HEK293 (cell line): ENCODE measurements around the gene OR9A2.

Experiments used
- CTCF ChIA-PET: fragments of 350-600 bp; formaldehyde crosslinking; extraction: SDS; loops from one replicate; lab custom pipeline; 2021; ENCODE audit warnings: antibody characterized with exemption; lab: Yijun Ruan, JAX
- POLR2A ChIA-PET: fragments of 300-600 bp; formaldehyde crosslinking; extraction: SDS; loops from one replicate; lab custom pipeline; 2020; ENCODE audit warnings: antibody characterized with exemption, inconsistent platforms; lab: Yijun Ruan, JAX
- H3K27ac ChIP-seq: fragments of 200-500 bp; sonication (Bioruptor generic); 2 replicates; pipeline ENCODE4 v1.5.1; 2014; ENCODE audit warnings: low read depth, low read length, control low read depth, inconsistent platforms; ENCODE audit errors: extremely low read depth
- H3K36me3 ChIP-seq, 2 experiments: fragments of 200-500 bp in 1 of 2; sonication (Bioruptor generic) in 1 of 2; 1 replicate in 1 of 2; 2 replicates in 1 of 2; pipeline ENCODE4 v1.5.1; 2014 to 2017; ENCODE audit warnings: inconsistent platforms in 2 of 2, low read length in 2 of 2; ENCODE audit not compliant: control insufficient read depth in 2 of 2, insufficient read depth in 1 of 2
- H3K4me1 ChIP-seq: fragments of 200-500 bp; sonication (Bioruptor generic); 2 replicates; pipeline ENCODE4 v1.5.1; 2014; ENCODE audit warnings: mild to moderate bottlenecking, low read length, inconsistent platforms; ENCODE audit not compliant: control insufficient read depth, insufficient read depth
- H3K4me3 ChIP-seq: 2 replicates; pipeline ENCODE4 v1.5.1; 2011; ENCODE audit warnings: low read depth, mild to moderate bottlenecking, control low read depth, low read length, moderate library complexity
- H3K9me3 ChIP-seq: fragments of 200-500 bp; sonication (Bioruptor generic); 2 replicates; pipeline ENCODE4 v1.5.1; 2014; ENCODE audit warnings: low read depth, low read length, inconsistent platforms; ENCODE audit not compliant: control insufficient read depth, insufficient read depth
- SP2 ChIP-seq: fragments of 450-650 bp; formaldehyde crosslinking; IDR thresholded peaks from 2 replicates; pipeline ENCODE4 v1.5.1; 2016; ENCODE audit warnings: missing biosample characterization, missing genetic modification characterization
- SP7 ChIP-seq: fragments of 450-650 bp; formaldehyde crosslinking; IDR thresholded peaks from 2 replicates; pipeline ENCODE4 v1.5.1; 2016; ENCODE audit warnings: missing biosample characterization, missing genetic modification characterization
- ZBTB49 ChIP-seq: fragments of 450-650 bp; formaldehyde crosslinking; IDR thresholded peaks from 2 replicates; pipeline ENCODE4 v1.5.1; 2016; ENCODE audit warnings: missing biosample characterization, missing genetic modification characterization, low read depth
- ZNF2 ChIP-seq: fragments of 450-650 bp; formaldehyde crosslinking; IDR thresholded peaks from 2 replicates; pipeline ENCODE4 v1.5.1; 2016; ENCODE audit warnings: missing biosample characterization, missing genetic modification characterization
- ZNF266 ChIP-seq: fragments of 450-650 bp; formaldehyde crosslinking; IDR thresholded peaks from 2 replicates; pipeline ENCODE4 v1.5.1; 2016; ENCODE audit warnings: missing biosample characterization, missing genetic modification characterization, low read depth
- ZNF341 ChIP-seq: fragments of 450-650 bp; formaldehyde crosslinking; IDR thresholded peaks from 2 replicates; pipeline ENCODE4; 2016; ENCODE audit warnings: low read depth, missing biosample characterization, missing genetic modification characterization
- ZNF366 ChIP-seq: fragments of 450-650 bp; formaldehyde crosslinking; conservative IDR thresholded peaks from 2 replicates; pipeline ENCODE4 v1.5.1; 2016; ENCODE audit warnings: missing biosample characterization, missing genetic modification characterization
- ZNF404 ChIP-seq: fragments of 450-650 bp; formaldehyde crosslinking; IDR thresholded peaks from 2 replicates; pipeline ENCODE4 v1.5.1; 2017; ENCODE audit warnings: missing biosample characterization, missing genetic modification characterization
- ZNF423 ChIP-seq: fragments of 450-650 bp; formaldehyde crosslinking; IDR thresholded peaks from 2 replicates; pipeline ENCODE4 v1.5.1; 2016; ENCODE audit warnings: missing biosample characterization, missing genetic modification characterization
- ZNF426 ChIP-seq: fragments of 450-650 bp; formaldehyde crosslinking; IDR thresholded peaks from 2 replicates; pipeline ENCODE4 v1.5.1; 2017; ENCODE audit warnings: missing biosample characterization, missing genetic modification characterization, mild to moderate bottlenecking, inconsistent platforms, moderate library complexity
- ZNF544 ChIP-seq: fragments of 450-650 bp; formaldehyde crosslinking; IDR thresholded peaks from 2 replicates; pipeline ENCODE4 v1.5.0; 2017; ENCODE audit warnings: missing biosample characterization, missing genetic modification characterization
- ZNF548 ChIP-seq: fragments of 450-650 bp; formaldehyde crosslinking; IDR thresholded peaks from 2 replicates; pipeline ENCODE4 v1.5.1; 2016; ENCODE audit warnings: missing biosample characterization, missing genetic modification characterization
- ZNF558 ChIP-seq: fragments of 450-650 bp; formaldehyde crosslinking; IDR thresholded peaks from 2 replicates; pipeline ENCODE4 v1.5.1; 2016; ENCODE audit warnings: missing biosample characterization, missing genetic modification characterization
- ZNF600 ChIP-seq: fragments of 450-650 bp; formaldehyde crosslinking; IDR thresholded peaks from 2 replicates; pipeline ENCODE4 v1.5.1; 2016; ENCODE audit warnings: missing biosample characterization, missing genetic modification characterization
- ZNF629 ChIP-seq: fragments of 450-650 bp; formaldehyde crosslinking; IDR thresholded peaks from 2 replicates; pipeline ENCODE4 v1.5.1; 2017; ENCODE audit warnings: missing biosample characterization, missing genetic modification characterization
- ZNF76 ChIP-seq: fragments of 450-650 bp; formaldehyde crosslinking; IDR thresholded peaks from 2 replicates; pipeline ENCODE4; 2016; ENCODE audit warnings: low read depth, missing biosample characterization, missing genetic modification characterization, borderline replicate concordance
- ZNF792 ChIP-seq: fragments of 450-650 bp; formaldehyde crosslinking; IDR thresholded peaks from 2 replicates; pipeline ENCODE4 v1.5.1; 2016; ENCODE audit warnings: missing biosample characterization, missing genetic modification characterization
- ZNF843 ChIP-seq: fragments of 450-650 bp; formaldehyde crosslinking; IDR thresholded peaks from 2 replicates; pipeline ENCODE4 v1.5.1; 2016; ENCODE audit warnings: missing biosample characterization, missing genetic modification characterization
- TF ChIP-seq, protein P1 (sequence below): fragments of 450-650 bp; formaldehyde crosslinking; IDR thresholded peaks from 2 replicates; pipeline ENCODE4 v1.5.1; 2016; ENCODE audit warnings: missing biosample characterization, missing genetic modification characterization
- TF ChIP-seq, protein P2 (sequence below): fragments of 450-650 bp; formaldehyde crosslinking; IDR thresholded peaks from 2 replicates; pipeline ENCODE4 v1.5.1; 2017; ENCODE audit warnings: missing biosample characterization, missing genetic modification characterization
- TF ChIP-seq, protein P3 (sequence below): fragments of 450-650 bp; formaldehyde crosslinking; IDR thresholded peaks from 2 replicates; pipeline ENCODE4 v1.5.0; 2017; ENCODE audit warnings: missing biosample characterization, missing genetic modification characterization, borderline replicate concordance
- TF ChIP-seq, protein P4 (sequence below): fragments of 450-650 bp; IDR thresholded peaks from 2 replicates; pipeline ENCODE4 v1.5.1; 2018; ENCODE audit warnings: missing biosample characterization, mild to moderate bottlenecking, missing genetic modification characterization

OR9A2 gene

GRCh38 chr7:143023047-143023446, 3.9 kb downstream of the OR9A2 start:
- H3K4me1 ChIP-seq, result no peaks in the 10 kb centered on the region
- H3K27ac ChIP-seq, result no peak overlapping the region
- no peak overlapping the region for H3K4me3 ChIP-seq
- no peaks in the 10 kb centered on the region for H3K9me3 ChIP-seq
- ChIA-PET CTCF (interaction anchor here (0.6 kb wide), 1 partner anchor 157 kb away, joined by 3 read pairs; no protein-coding TSS in a partner anchor), POLR2A (no interaction called here)
- TF ChIP-seq, protein P1, sequence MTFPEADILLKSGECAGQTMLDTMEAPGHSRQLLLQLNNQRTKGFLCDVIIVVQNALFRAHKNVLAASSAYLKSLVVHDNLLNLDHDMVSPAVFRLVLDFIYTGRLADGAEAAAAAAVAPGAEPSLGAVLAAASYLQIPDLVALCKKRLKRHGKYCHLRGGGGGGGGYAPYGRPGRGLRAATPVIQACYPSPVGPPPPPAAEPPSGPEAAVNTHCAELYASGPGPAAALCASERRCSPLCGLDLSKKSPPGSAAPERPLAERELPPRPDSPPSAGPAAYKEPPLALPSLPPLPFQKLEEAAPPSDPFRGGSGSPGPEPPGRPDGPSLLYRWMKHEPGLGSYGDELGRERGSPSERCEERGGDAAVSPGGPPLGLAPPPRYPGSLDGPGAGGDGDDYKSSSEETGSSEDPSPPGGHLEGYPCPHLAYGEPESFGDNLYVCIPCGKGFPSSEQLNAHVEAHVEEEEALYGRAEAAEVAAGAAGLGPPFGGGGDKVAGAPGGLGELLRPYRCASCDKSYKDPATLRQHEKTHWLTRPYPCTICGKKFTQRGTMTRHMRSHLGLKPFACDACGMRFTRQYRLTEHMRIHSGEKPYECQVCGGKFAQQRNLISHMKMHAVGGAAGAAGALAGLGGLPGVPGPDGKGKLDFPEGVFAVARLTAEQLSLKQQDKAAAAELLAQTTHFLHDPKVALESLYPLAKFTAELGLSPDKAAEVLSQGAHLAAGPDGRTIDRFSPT (tag by site-specific recombination), result no peak
- TF ChIP-seq ZNF266 (tag by site-specific recombination), result no peak
- no peak for TF ChIP-seq ZNF76
- TF ChIP-seq ZNF548, result no peak
- TF ChIP-seq ZNF423 (tag by site-specific recombination), result no peak
- no peak for TF ChIP-seq ZNF341 (tag by site-specific recombination)
- no peak for TF ChIP-seq ZNF366 (tag by site-specific recombination)
- no peaks in the 10 kb centered on the region for H3K36me3 ChIP-seq

GRCh38 chr7:143018931-143019330, 8.0 kb downstream of the OR9A2 start:
- no peak overlapping the region for H3K27ac ChIP-seq
- H3K36me3 ChIP-seq, result no peaks in the 10 kb centered on the region
- POLR2A ChIA-PET, result no interaction called here
- CTCF ChIA-PET, result interaction anchor here (0.6 to 1.8 kb wide), 4 partner anchors 11 to 195 kb away, joined by 3 to 5 read pairs (median 4); no protein-coding TSS in a partner anchor
- no peak overlapping the region for H3K4me3 ChIP-seq
- no peaks in the 10 kb centered on the region for H3K9me3 ChIP-seq
- no peaks in the 10 kb centered on the region for H3K4me1 ChIP-seq
- TF ChIP-seq ZNF558 (tag by site-specific recombination) (no peak), ZNF843 (tag by site-specific recombination) (no peak), ZNF426 (tag by site-specific recombination) (no peak), ZNF404 (tag by site-specific recombination) (no peak), ZNF792 (no peak), ZBTB49 (no peak), ZNF548 (no peak), SP7 (tag by site-specific recombination) (no peak), ZNF423 (tag by site-specific recombination) (no peak), ZNF600 (tag by site-specific recombination) (no peak), SP2 (tag by site-specific recombination) (no peak), ZNF544 (tag by site-specific recombination) (no peak), ZNF2 (tag by site-specific recombination) (no peak), ZNF629 (tag by site-specific recombination) (no peak)
- TF ChIP-seq, protein P2, sequence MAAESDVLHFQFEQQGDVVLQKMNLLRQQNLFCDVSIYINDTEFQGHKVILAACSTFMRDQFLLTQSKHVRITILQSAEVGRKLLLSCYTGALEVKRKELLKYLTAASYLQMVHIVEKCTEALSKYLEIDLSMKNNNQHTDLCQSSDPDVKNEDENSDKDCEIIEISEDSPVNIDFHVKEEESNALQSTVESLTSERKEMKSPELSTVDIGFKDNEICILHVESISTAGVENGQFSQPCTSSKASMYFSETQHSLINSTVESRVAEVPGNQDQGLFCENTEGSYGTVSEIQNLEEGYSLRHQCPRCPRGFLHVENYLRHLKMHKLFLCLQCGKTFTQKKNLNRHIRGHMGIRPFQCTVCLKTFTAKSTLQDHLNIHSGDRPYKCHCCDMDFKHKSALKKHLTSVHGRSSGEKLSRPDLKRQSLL (tag by site-specific recombination), result no peak
- TF ChIP-seq, protein P3, sequence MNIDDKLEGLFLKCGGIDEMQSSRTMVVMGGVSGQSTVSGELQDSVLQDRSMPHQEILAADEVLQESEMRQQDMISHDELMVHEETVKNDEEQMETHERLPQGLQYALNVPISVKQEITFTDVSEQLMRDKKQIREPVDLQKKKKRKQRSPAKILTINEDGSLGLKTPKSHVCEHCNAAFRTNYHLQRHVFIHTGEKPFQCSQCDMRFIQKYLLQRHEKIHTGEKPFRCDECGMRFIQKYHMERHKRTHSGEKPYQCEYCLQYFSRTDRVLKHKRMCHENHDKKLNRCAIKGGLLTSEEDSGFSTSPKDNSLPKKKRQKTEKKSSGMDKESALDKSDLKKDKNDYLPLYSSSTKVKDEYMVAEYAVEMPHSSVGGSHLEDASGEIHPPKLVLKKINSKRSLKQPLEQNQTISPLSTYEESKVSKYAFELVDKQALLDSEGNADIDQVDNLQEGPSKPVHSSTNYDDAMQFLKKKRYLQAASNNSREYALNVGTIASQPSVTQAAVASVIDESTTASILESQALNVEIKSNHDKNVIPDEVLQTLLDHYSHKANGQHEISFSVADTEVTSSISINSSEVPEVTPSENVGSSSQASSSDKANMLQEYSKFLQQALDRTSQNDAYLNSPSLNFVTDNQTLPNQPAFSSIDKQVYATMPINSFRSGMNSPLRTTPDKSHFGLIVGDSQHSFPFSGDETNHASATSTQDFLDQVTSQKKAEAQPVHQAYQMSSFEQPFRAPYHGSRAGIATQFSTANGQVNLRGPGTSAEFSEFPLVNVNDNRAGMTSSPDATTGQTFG (tag by site-specific recombination), result no peak
- TF ChIP-seq, protein P4, sequence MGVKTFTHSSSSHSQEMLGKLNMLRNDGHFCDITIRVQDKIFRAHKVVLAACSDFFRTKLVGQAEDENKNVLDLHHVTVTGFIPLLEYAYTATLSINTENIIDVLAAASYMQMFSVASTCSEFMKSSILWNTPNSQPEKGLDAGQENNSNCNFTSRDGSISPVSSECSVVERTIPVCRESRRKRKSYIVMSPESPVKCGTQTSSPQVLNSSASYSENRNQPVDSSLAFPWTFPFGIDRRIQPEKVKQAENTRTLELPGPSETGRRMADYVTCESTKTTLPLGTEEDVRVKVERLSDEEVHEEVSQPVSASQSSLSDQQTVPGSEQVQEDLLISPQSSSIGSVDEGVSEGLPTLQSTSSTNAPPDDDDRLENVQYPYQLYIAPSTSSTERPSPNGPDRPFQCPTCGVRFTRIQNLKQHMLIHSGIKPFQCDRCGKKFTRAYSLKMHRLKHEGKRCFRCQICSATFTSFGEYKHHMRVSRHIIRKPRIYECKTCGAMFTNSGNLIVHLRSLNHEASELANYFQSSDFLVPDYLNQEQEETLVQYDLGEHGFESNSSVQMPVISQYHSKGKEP, result no peak
